ENCODE results near the gene TRMT61B.

TRMT61B gene

GRCh38 chr2:28898048-28898447 lies 27.9 kb upstream of the TRMT61B start:
- Histone ChIP-seq H3K27me3 (ENCODE audit: control insufficient read depth, insufficient read depth, low read length) (no peaks in the 10 kb centered on the region), H3K36me3 (ENCODE audit: control insufficient read depth, insufficient read depth, low read length) (no peaks in the 10 kb centered on the region), H3K27ac (ENCODE audit: low read depth, low read length) (no peak overlapping the region), H3K4me3 (ENCODE audit: low read length) (no peak overlapping the region), H3K9ac (ENCODE audit: low read length) (no peak overlapping the region), H3K4me1 (ENCODE audit: control insufficient read depth, insufficient read depth, low read length) (peaks cover 7% of the 10 kb centered on the region)

- Histone ChIP-seq H3K4me3 (ENCODE audit: low read length) (no peak overlapping the region), H3K27me3 (ENCODE audit: control insufficient read depth, insufficient read depth, low read length) (no peaks in the 10 kb centered on the region), H3K9ac (ENCODE audit: low read length) (no peak overlapping the region), H3K4me1 (ENCODE audit: control insufficient read depth, insufficient read depth, low read length) (peaks cover 7% of the 10 kb centered on the region), H3K27ac (ENCODE audit: low read depth, low read length) (no peak overlapping the region), H3K36me3 (ENCODE audit: control insufficient read depth, insufficient read depth, low read length) (no peaks in the 10 kb centered on the region)
Measured at GRCh38 chr2:28896906-28897305, 26.8 kb upstream of the TRMT61B start.

GRCh38 chr2:28895189-28895893 lies 25.2 kb upstream of the TRMT61B start:
- H3K4me3 ChIP-seq (ENCODE audit: low read length), result peak overlapping the region; percentile 98
- H3K4me1 ChIP-seq (ENCODE audit: control insufficient read depth, insufficient read depth, low read length), result peaks cover 7% of the 10 kb centered on the region
- H3K27me3 ChIP-seq (ENCODE audit: control insufficient read depth, insufficient read depth, low read length), result no peaks in the 10 kb centered on the region
- H3K9ac ChIP-seq (ENCODE audit: low read length), result peak overlapping the region; percentile 90
- H3K36me3 ChIP-seq (ENCODE audit: control insufficient read depth, insufficient read depth, low read length), result no peaks in the 10 kb centered on the region
- peak overlapping the region; percentile 74 for H3K27ac ChIP-seq (ENCODE audit: low read depth, low read length)

- Histone ChIP-seq H3K4me1 (ENCODE audit: control insufficient read depth, insufficient read depth, low read length) (peaks cover 7% of the 10 kb centered on the region), H3K27me3 (ENCODE audit: control insufficient read depth, insufficient read depth, low read length) (no peaks in the 10 kb centered on the region), H3K27ac (ENCODE audit: low read depth, low read length) (peak within 1 kb of the TSS; percentile 74), H3K36me3 (ENCODE audit: control insufficient read depth, insufficient read depth, low read length) (no peaks in the 10 kb centered on the region), H3K4me3 (ENCODE audit: low read length) (peak within 1 kb of the TSS; percentile 98), H3K9ac (ENCODE audit: low read length) (peak within 1 kb of the TSS; percentile 90)
Measured at GRCh38 chr2:28894470-28895188, 24.5 kb upstream of the TRMT61B start, which contains the start of gene WDR43. Gene WDR43, plus strand, starts transcription at chr2:28894667. Its CDS starts 32 bp downstream, at chr2:28894699.

- Histone ChIP-seq H3K4me1 (ENCODE audit: control insufficient read depth, insufficient read depth, low read length) (peaks cover 7% of the 10 kb centered on the region), H3K27me3 (ENCODE audit: control insufficient read depth, insufficient read depth, low read length) (no peaks in the 10 kb centered on the region), H3K27ac (ENCODE audit: low read depth, low read length) (no peak overlapping the region), H3K36me3 (ENCODE audit: control insufficient read depth, insufficient read depth, low read length) (no peaks in the 10 kb centered on the region), H3K9ac (ENCODE audit: low read length) (no peak overlapping the region), H3K4me3 (ENCODE audit: low read length) (no peak overlapping the region)
Measured at GRCh38 chr2:28893488-28893887, 23.4 kb upstream of the TRMT61B start.

GRCh38 chr2:28880193-28880592 lies 10.1 kb upstream of the TRMT61B start:
- Histone ChIP-seq H3K27ac (ENCODE audit: low read depth, low read length) (no peak overlapping the region), H3K9ac (ENCODE audit: low read length) (no peak overlapping the region), H3K4me1 (ENCODE audit: control insufficient read depth, insufficient read depth, low read length) (no peaks in the 10 kb centered on the region), H3K27me3 (ENCODE audit: control insufficient read depth, insufficient read depth, low read length) (no peaks in the 10 kb centered on the region), H3K4me3 (ENCODE audit: low read length) (no peak overlapping the region), H3K36me3 (ENCODE audit: control insufficient read depth, insufficient read depth, low read length) (no peaks in the 10 kb centered on the region)

- Histone ChIP-seq H3K27me3 (ENCODE audit: control insufficient read depth, insufficient read depth, low read length) (no peaks in the 10 kb centered on the region), H3K36me3 (ENCODE audit: control insufficient read depth, insufficient read depth, low read length) (no peaks in the 10 kb centered on the region), H3K27ac (ENCODE audit: low read depth, low read length) (no peak overlapping the region), H3K4me1 (ENCODE audit: control insufficient read depth, insufficient read depth, low read length) (peaks cover 8% of the 10 kb centered on the region), H3K4me3 (ENCODE audit: low read length) (no peak overlapping the region), H3K9ac (ENCODE audit: low read length) (no peak overlapping the region)
Measured at GRCh38 chr2:28871620-28872019, 1.5 kb upstream of the TRMT61B start.

- Histone ChIP-seq H3K27ac (ENCODE audit: low read depth, low read length) (peak overlapping the region; percentile 60), H3K4me3 (ENCODE audit: low read length) (peak overlapping the region; percentile 84), H3K36me3 (ENCODE audit: control insufficient read depth, insufficient read depth, low read length) (no peaks in the 10 kb centered on the region), H3K9ac (ENCODE audit: low read length) (peak overlapping the region; percentile 39), H3K4me1 (ENCODE audit: control insufficient read depth, insufficient read depth, low read length) (peaks cover 8% of the 10 kb centered on the region), H3K27me3 (ENCODE audit: control insufficient read depth, insufficient read depth, low read length) (no peaks in the 10 kb centered on the region)
Measured at GRCh38 chr2:28869494-28870145, 489 bp downstream of the TRMT61B start.

- H3K4me3 ChIP-seq (ENCODE audit: low read length), result peak overlapping the region; percentile 84
- H3K27ac ChIP-seq (ENCODE audit: low read depth, low read length), result no peak overlapping the region
- H3K27me3 ChIP-seq (ENCODE audit: control insufficient read depth, insufficient read depth, low read length), result no peaks in the 10 kb centered on the region
- peaks cover 8% of the 10 kb centered on the region for H3K4me1 ChIP-seq (ENCODE audit: control insufficient read depth, insufficient read depth, low read length)
- peaks cover 3% of the 10 kb centered on the region for H3K36me3 ChIP-seq (ENCODE audit: control insufficient read depth, insufficient read depth, low read length)
- no peak overlapping the region for H3K9ac ChIP-seq (ENCODE audit: low read length)
Measured at GRCh38 chr2:28868611-28869010, 1.5 kb downstream of the TRMT61B start.

- no peaks in the 10 kb centered on the region for H3K27me3 ChIP-seq (ENCODE audit: control insufficient read depth, insufficient read depth, low read length)
- no peaks in the 10 kb centered on the region for H3K4me1 ChIP-seq (ENCODE audit: control insufficient read depth, insufficient read depth, low read length)
- H3K36me3 ChIP-seq (ENCODE audit: control insufficient read depth, insufficient read depth, low read length), result peaks cover 3% of the 10 kb centered on the region
- H3K27ac ChIP-seq (ENCODE audit: low read depth, low read length), result no peak overlapping the region
- no peak overlapping the region for H3K9ac ChIP-seq (ENCODE audit: low read length)
- H3K4me3 ChIP-seq (ENCODE audit: low read length), result no peak overlapping the region
Measured at GRCh38 chr2:28855977-28856376, 14.1 kb downstream of the TRMT61B start.

GRCh38 chr2:28855193-28855592 lies 14.9 kb downstream of the TRMT61B start:
- no peak overlapping the region for H3K9ac ChIP-seq (ENCODE audit: low read length)

GRCh38 chr2:28842042-28842441 lies 28.1 kb downstream of the TRMT61B start:
- Histone ChIP-seq H3K36me3 (ENCODE audit: control insufficient read depth, insufficient read depth, low read length) (no peaks in the 10 kb centered on the region), H3K27ac (ENCODE audit: low read depth, low read length) (no peak overlapping the region), H3K27me3 (ENCODE audit: control insufficient read depth, insufficient read depth, low read length) (no peaks in the 10 kb centered on the region), H3K4me3 (ENCODE audit: low read length) (no peak overlapping the region), H3K9ac (ENCODE audit: low read length) (no peak overlapping the region), H3K4me1 (ENCODE audit: control insufficient read depth, insufficient read depth, low read length) (no peaks in the 10 kb centered on the region)

More at GRCh38 chr2:28855193-28855592, 14.9 kb downstream of the TRMT61B start:
- H3K27ac ChIP-seq (ENCODE audit: low read depth, low read length), result no peak overlapping the region
- H3K27me3 ChIP-seq (ENCODE audit: control insufficient read depth, insufficient read depth, low read length), result no peaks in the 10 kb centered on the region
- no peaks in the 10 kb centered on the region for H3K4me1 ChIP-seq (ENCODE audit: control insufficient read depth, insufficient read depth, low read length)
- H3K4me3 ChIP-seq (ENCODE audit: low read length), result no peak overlapping the region
- no peaks in the 10 kb centered on the region for H3K36me3 ChIP-seq (ENCODE audit: control insufficient read depth, insufficient read depth, low read length)
